Central memory CD4-positive, alpha-beta T cell (primary cell): ENCODE measurements around the gene ALDH1L1.

ENCODE experiments used
- DNase-seq: peaks from one replicate; pipeline ENCODE4 v3.0.0; 2022

Gene ALDH1L1

GRCh38 chr3:126117212-126117611, 63.2 kb downstream of the ALDH1L1 start:
- DNase-seq: no peak

- DNase-seq: no peak
Observed at GRCh38 chr3:126116526-126116925, 63.9 kb downstream of the ALDH1L1 start.

GRCh38 chr3:126114443-126115386, 65.7 kb downstream of the ALDH1L1 start:
- no peak for DNase-seq

- DNase-seq: no peak
Observed at GRCh38 chr3:126113733-126114442, 66.5 kb downstream of the ALDH1L1 start.

- no peak for DNase-seq
Observed at GRCh38 chr3:126113238-126113555, 67.2 kb downstream of the ALDH1L1 start.

GRCh38 chr3:126112531-126113237, 67.7 kb downstream of the ALDH1L1 start:
- DNase-seq: no peak

GRCh38 chr3:126111566-126112475, 68.6 kb downstream of the ALDH1L1 start:
- no peak for DNase-seq

- no peak for DNase-seq
Observed at GRCh38 chr3:126111126-126111551, 69.2 kb downstream of the ALDH1L1 start.

- DNase-seq: no peak
Observed at GRCh38 chr3:126110431-126111125, 69.8 kb downstream of the ALDH1L1 start.

- no peak for DNase-seq
Observed at GRCh38 chr3:126109880-126110235, 70.5 kb downstream of the ALDH1L1 start.

- DNase-seq: no peak
Observed at GRCh38 chr3:126109146-126109879, 71.1 kb downstream of the ALDH1L1 start.

- DNase-seq: no peak
Observed at GRCh38 chr3:126108676-126109050, 71.7 kb downstream of the ALDH1L1 start.

- no peak for DNase-seq
Observed at GRCh38 chr3:126107957-126108675, 72.3 kb downstream of the ALDH1L1 start.

- no peak for DNase-seq
Observed at GRCh38 chr3:126107203-126107939, 73.0 kb downstream of the ALDH1L1 start.

- no peak for DNase-seq
Observed at GRCh38 chr3:126106336-126107202, 73.8 kb downstream of the ALDH1L1 start.

- no peak for DNase-seq
Observed at GRCh38 chr3:126105691-126106187, 74.6 kb downstream of the ALDH1L1 start.

GRCh38 chr3:126104742-126105605, 75.4 kb downstream of the ALDH1L1 start:
- DNase-seq: no peak
